HS-27A (cell line): Measurements from ENCODE around the gene RPL32.
"Not testable (repeated sequence)": the region's sequence is repeated elsewhere in the genome, so short reads cannot be mapped to it uniquely, and the experiment has no call there.

ENCODE experiments used
- DNase-seq: peaks from one replicate; pipeline ENCODE4 v3.0.0-alpha.2; 2012; ENCODE audit warnings: low read depth, missing footprints

The RPL32 gene

GRCh38 chr3:12808587-12808986 lies 32.8 kb downstream of the RPL32 start:
- no peak for DNase-seq

- DNase-seq = no peak
Observed at GRCh38 chr3:12807601-12808359, 33.6 kb downstream of the RPL32 start.

- DNase-seq = no peak
Observed at GRCh38 chr3:12807066-12807465, 34.3 kb downstream of the RPL32 start.

GRCh38 chr3:12803371-12803770 lies 38.0 kb downstream of the RPL32 start:
- DNase-seq = no peak

GRCh38 chr3:12799525-12800440 lies 41.6 kb downstream of the RPL32 start:
- DNase-seq = no peak

GRCh38 chr3:12798559-12799179 lies 42.7 kb downstream of the RPL32 start:
- no peak for DNase-seq

GRCh38 chr3:12797892-12798558 lies 43.3 kb downstream of the RPL32 start:
- DNase-seq = no peak

GRCh38 chr3:12797124-12797891 lies 44.1 kb downstream of the RPL32 start:
- DNase-seq = no peak

- no peak for DNase-seq
Observed at GRCh38 chr3:12796171-12797123, 44.9 kb downstream of the RPL32 start, which contains the start of gene CAND2. CAND2 (plus strand) TSS chr3:12796680; CDS start chr3:12796721, 41 bp downstream.

GRCh38 chr3:12793701-12794100 lies 47.7 kb downstream of the RPL32 start:
- DNase-seq = no peak

GRCh38 chr3:12791430-12791829 lies 49.9 kb downstream of the RPL32 start:
- DNase-seq = no peak

GRCh38 chr3:12787967-12788690 lies 53.2 kb downstream of the RPL32 start:
- not testable (repeated sequence) for DNase-seq

GRCh38 chr3:12787346-12787745 lies 54.0 kb downstream of the RPL32 start:
- not testable (repeated sequence) for DNase-seq

- no peak for DNase-seq
Observed at GRCh38 chr3:12785096-12785495, 56.3 kb downstream of the RPL32 start.
